ENCODE results near the gene GOLGA8H.
"Not testable (repeated sequence)": the region's sequence is repeated elsewhere in the genome, so short reads cannot be mapped to it uniquely, and the experiment has no call there.

The GOLGA8H gene

GRCh38 chr15:30603796-30604195, at the start of gene GOLGA8H:
Gene GOLGA8H (plus strand): TSS chr15:30604028. CDS start chr15:30604126, 98 bp downstream.
- not testable (repeated sequence) for DNase-seq

- DNase-seq = not testable (repeated sequence)
Measured at GRCh38 chr15:30566949-30567348, 36.9 kb upstream of the GOLGA8H start.

- not testable (repeated sequence) for DNase-seq
Measured at GRCh38 chr15:30573012-30573491, 30.8 kb upstream of the GOLGA8H start.

- DNase-seq = not testable (repeated sequence)
Measured at GRCh38 chr15:30579394-30579970, 24.3 kb upstream of the GOLGA8H start.

GRCh38 chr15:30580716-30581115, 23.1 kb upstream of the GOLGA8H start:
- not testable (repeated sequence) for DNase-seq

GRCh38 chr15:30598953-30599352, 4.9 kb upstream of the GOLGA8H start:
- DNase-seq = not testable (repeated sequence)

- DNase-seq = not testable (repeated sequence)
Measured at GRCh38 chr15:30612271-30612670, 8.4 kb downstream of the GOLGA8H start.

GRCh38 chr15:30621342-30621741, 17.5 kb downstream of the GOLGA8H start:
- DNase-seq = not testable (repeated sequence)

GRCh38 chr15:30625436-30626193, 21.8 kb downstream of the GOLGA8H start, which contains the start of gene ARHGAP11B:
Gene ARHGAP11B (plus strand): TSS chr15:30626128.
- not testable (repeated sequence) for DNase-seq

- not testable (repeated sequence) for DNase-seq
Measured at GRCh38 chr15:30626194-30626565, 22.4 kb downstream of the GOLGA8H start.

GRCh38 chr15:30626632-30627031, 22.8 kb downstream of the GOLGA8H start:
- DNase-seq = not testable (repeated sequence)

- no peak for DNase-seq
Measured at GRCh38 chr15:30650012-30650929, 46.4 kb downstream of the GOLGA8H start.

- not testable (repeated sequence) for DNase-seq
Measured at GRCh38 chr15:30661154-30661553, 57.3 kb downstream of the GOLGA8H start.
